ENCODE measurements around the gene PTPRD.

Gene PTPRD

DNA sequence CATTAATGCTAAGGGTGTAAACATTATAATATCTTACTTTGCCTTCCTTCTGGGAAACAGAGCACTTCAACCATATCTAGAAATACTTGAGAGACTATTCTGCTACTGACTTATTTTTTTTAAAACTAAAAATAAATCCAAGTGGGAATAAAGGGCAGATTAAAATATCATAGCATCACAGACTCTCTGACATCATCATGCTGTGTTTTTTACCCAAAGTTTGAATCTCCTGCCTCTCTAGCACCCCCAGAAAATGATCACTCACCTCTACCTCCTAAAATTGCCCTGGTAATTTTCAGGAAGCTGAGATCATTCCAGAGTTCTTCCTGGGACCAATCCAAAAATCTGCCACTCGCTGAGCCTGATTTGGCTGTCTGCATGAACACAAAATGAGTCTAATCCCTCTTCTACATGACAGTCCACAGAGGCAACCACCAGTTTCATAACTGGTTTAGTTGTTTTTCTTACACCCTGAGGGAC, 1999.4 kb downstream of the PTPRD start:
- peak in 1 of 58 donors; percentile 19 for DNase-seq

DNA sequence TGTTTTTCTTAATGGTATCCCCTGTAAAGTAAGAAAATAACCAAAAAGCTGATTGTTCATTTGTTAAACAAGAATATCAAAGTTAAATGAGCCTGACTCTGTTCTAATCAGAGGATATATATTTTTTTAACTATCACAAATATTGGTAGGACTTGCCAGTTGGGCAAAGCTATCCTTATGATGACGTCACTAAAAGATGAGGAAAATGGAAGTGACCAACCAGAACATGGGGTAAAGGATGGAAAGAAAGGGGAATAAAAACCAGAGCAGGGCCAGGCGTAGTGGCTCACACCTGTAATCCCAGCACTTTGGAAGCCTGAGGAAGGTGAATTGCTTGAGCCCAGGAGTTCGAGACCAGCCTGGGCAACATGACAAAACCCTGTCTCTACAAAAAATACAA, 2001.6 kb downstream of the PTPRD start:
- no peak for DNase-seq

DNA sequence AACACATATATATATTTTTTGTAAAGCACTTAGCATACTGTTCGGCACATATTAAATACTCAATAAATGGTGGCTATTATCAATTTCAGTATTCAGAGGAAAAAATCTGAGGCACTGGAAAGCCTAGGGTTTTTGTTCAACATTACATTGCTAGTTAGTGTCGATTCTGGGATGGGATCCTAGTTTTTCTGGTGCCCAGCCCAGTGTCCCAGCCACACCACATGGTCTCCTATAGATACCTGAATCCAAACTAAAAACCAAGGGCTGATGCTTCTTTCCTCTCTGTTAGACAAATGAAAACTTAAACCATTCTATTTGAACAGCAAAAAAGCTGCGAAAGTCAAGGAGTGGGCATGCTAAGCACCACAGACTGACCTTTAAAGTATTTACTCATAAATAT, 2002.5 kb downstream of the PTPRD start:
- DNase-seq, result no peak

DNA sequence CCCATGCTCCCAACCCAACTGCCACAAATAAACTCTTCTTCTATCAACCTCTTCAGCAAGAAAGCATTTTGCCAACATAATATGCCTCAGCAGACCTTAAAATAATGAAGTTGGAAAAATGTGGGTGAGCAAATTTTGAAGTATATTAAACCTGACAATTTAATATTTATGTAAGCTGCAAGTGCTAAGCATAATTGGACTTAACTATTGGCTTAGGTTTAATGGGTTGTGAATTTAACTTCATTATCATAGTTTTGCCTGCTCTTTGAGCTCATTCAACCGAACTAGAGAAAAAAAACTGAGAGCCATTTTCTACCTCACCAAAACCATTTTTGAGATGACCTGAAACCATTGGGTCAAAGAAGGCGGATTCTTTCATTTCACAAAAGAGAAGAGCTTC, 2007.7 kb downstream of the PTPRD start:
- no peak for DNase-seq

- no peak for DNase-seq
These were observed 2008.6 kb downstream of the PTPRD start for GRCh38 chr9:8604201-8604600.

GRCh38 chr9:8600914-8601680, 2011.7 kb downstream of the PTPRD start:
- DNase-seq, result peak in 35 of 58 donors; percentile 2 to 84 (median 36)

DNA sequence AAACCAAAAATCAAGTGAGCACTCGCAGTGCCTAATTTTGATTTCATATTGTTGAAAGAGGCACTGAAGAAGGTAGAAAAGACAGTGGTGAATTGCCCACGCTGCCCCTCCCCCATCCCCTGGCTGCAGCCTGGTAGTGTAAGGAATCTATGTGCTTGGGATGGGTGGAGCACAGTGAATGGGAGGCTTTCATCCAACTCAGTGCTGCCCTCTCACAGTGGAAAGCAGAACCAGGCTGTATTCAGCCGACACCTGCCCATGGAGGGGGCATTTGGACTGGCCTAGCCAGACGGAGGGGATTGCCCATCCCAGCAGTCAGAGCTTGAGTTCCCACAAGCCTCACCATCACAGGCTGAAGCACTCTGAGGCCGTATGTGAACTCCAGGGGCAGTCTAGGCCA, 2012.9 kb downstream of the PTPRD start:
- DNase-seq, result peak in 7 of 58 donors; percentile 8 to 23 (median 13)

DNA sequence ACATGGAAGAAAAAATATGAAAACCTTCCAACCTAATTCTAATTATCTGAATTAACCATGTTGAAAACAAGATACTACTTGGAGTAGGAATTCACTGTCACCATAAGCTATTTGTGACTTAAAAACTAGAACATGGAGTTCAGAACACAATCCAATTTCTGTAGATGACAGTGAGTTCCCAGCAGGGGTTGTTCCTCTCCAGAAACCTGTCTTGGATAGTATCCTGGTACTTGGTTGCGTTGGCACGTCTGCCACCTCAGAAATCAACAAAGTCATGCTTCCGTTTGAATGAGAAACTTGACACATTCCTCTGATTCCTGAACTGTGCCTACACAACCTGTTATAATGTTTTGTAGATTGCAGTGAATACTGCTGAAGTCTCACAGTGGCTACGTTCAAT, 2023.3 kb downstream of the PTPRD start:
- peak in 1 of 58 donors; percentile 5 for DNase-seq

DNA sequence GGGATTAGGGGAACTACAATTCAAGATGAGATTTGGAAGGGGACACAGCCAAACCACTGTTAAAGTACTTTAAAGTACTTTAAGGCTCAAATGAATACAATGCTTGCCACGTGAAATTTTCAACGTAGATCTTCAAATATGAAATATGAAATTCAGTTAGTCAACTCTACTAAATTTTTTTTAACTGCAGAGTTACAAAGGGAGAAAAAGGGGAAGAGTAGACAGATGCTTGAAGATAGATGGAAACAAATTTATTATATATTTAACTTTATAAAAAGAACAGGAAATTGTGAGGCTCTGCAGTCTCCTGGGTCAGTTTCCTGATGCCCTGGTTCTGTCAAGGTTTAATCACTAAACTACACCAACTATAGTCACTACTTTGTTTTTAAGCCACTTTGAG, 2027.8 kb downstream of the PTPRD start:
- DNase-seq, result no peak

DNA sequence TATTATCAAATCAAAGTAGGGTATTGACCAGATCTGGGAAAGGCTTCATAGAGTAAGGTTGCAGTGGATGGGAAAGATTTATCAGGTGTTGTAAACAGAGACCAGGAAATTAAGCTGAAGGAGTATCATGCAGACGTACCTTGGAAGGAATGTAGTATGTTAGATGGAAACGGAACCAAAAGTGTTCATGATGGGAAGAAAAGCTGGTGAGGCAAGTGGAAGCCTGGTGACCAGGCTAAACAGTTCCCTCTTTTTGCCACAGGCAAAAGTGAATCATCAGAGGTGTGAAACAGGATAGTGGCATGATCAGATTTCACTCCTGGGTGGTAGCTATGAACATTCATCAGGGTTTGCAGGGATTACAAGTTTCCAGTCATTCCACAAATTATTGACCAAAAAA, 2033.1 kb downstream of the PTPRD start:
- DNase-seq, result no peak

- no peak for DNase-seq
These were observed 2036.1 kb downstream of the PTPRD start for GRCh38 chr9:8576741-8577140.

DNA sequence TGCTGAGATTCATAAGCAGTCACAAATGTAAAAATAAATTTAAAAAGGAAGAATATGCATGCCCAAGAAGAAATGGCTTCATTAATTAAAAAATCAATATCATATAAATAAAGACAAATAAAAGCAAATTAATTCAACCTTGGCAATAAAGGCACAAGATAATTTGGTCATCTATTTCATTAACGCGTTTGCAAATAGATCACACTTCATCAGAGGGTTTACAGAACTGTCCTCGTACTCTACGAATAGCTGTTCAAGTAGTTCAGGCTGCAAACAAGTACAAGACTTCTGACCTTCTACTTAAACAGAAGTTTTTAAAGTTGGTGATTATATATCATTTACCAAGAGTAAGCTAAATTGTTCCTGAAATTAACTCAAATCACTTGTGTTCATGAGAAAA, 2038.0 kb downstream of the PTPRD start:
- DNase-seq, result no peak

DNA sequence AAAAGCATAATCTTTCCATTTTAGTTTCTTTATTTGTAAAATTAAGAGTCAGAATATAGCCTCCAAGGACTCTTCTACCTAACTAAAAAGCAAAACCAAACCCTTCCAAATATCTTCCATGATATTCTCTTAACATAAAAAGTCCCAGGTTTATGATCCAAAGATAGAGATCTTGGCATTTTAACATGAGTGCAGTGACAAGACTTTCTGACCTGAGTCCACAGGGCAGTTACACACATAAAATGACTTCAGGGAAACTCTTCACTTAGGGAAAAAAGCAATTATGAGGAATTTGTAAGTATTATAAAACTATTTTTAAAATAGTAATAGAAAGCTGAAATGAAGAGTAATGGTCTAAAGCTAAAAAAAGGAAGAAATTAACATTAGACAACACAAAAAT, 2040.6 kb downstream of the PTPRD start:
- DNase-seq, result no peak

DNA sequence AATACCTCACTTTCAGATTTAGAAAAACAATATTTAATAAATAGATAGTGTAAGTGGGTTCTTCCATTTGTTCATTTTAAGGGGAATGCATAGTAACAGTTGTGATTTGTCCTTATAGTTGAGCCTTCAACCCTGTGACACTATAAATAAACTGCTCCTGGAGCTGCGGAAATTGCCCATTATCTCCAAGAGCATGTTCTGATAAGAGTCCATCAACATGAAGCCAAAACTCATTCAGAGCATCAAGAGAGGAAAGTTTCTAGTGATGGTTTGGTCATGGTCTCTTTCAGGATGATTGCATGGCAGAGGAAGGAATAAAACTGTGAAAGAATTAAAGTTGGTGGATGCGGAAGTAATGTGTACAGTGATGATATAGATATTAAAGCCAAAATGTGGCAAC, 2041.2 kb downstream of the PTPRD start:
- DNase-seq, result no peak

DNA sequence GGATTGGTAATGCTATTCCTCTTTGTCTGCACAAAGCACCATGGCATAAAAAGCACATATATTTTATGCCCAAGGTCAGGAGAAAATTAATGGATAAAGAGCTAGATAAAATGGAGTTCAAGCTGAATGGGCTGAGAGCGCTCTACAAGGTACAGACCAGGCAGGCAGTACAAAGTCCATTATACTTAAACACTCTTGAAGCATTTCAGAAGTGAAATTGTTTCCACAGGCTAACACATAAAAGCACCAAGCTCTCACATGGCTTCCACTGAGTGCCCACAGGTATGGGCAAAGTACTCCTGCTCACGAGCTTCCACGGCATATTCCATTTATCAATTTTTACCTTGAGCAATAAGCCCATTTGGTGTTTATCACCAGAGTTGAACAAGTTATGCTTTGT, 2042.0 kb downstream of the PTPRD start:
- DNase-seq, result no peak

- no peak for DNase-seq
These were observed 2043.0 kb downstream of the PTPRD start for GRCh38 chr9:8569823-8570222.

- DNase-seq, result no peak
These were observed 2044.7 kb downstream of the PTPRD start for GRCh38 chr9:8567963-8568579.

GRCh38 chr9:8564960-8565359, 2047.8 kb downstream of the PTPRD start:
- no peak for DNase-seq

GRCh38 chr9:8560560-8561525, 2052.0 kb downstream of the PTPRD start:
- no peak for DNase-seq

DNA sequence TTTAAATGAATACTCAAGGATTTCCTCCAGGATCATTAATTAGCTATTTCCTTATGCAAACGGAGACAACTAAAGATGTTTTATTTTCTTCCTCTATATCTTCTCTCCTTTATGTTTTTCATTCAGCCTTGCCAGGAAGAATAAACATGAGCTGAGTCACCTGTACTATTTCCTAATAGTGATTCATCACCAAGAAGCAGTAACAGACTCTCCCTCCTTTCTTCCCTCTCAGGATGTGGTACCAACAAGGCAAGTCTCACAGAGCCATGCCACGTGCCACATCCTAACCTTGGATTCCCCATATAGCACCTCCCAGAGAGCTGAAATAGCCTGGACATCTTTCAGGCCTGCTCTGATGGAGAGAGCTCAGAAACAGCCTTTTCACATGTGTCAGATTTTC, 2054.6 kb downstream of the PTPRD start:
- DNase-seq, result no peak

DNA sequence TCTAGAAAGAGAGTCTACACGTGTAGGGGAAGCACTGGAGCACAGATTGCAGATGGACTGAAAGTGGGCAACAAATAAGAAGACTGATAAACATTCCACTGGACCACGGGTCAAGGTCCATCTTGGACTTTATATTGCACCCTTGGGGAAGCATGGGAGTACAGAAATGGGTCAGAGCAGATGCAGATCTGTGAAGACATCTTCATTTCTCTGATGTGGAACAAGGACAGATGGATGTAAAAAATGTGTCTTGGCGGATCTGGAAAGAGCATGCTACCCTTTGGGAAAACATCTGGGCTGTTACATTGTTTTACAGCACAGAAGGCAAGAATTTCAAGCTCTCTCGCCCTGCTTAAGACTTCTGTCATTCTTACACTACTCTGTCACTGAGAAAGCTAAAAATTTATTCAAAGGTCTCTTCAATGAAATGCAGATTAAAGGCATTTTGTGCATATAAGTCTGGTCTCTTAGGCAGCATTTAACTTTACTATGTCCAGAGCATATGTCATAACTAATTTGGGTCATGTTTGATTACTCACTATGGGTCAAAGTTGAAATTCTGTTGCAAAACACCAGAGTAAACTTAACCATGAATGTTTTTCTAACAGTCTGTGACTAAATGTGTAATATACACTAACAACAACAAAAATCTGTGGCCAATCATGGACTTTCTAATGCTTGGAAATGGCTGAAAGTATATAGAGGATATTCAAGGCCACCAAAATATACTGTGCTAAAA, 2056.9 kb downstream of the PTPRD start:
- DNase-seq, result no peak

Data from anterior cingulate cortex (tissue), 58 donors.